Fibroblast of lung (primary cell): ENCODE measurements around the gene LEUTX. TPM values are rescaled to one million over a fixed set of nuclear protein-coding genes. Genes with fewer than 3 reads are reported as not detected.

Experiments
- DNase-seq, 2 donors: peaks; one replicate each; pipeline versions ENCODE4 v3.0.0 to v3.0.0-alpha.2; 2010; ENCODE audit warnings: low read depth in 2 of 2
- H2AFZ ChIP-seq: 2 replicates; pipeline ENCODE4 v1.5.1; 2012; ENCODE audit warnings: low read length, control low read depth, inconsistent platforms
- H3K27ac ChIP-seq: 2 replicates; pipeline ENCODE4 v1.5.1; 2011; ENCODE audit warnings: low read length, control low read depth; ENCODE audit not compliant: insufficient read depth
- H3K27me3 ChIP-seq: 2 replicates; pipeline ENCODE4 v1.5.1; 2011; ENCODE audit warnings: mild to moderate bottlenecking, low read length; ENCODE audit not compliant: control insufficient read depth, insufficient read depth
- H3K36me3 ChIP-seq: 2 replicates; pipeline ENCODE4 v1.5.1; 2011; ENCODE audit warnings: low read length; ENCODE audit not compliant: control insufficient read depth, insufficient read depth
- H3K4me1 ChIP-seq: 2 replicates; pipeline ENCODE4 v1.5.1; 2011; ENCODE audit warnings: low read length; ENCODE audit not compliant: control insufficient read depth, insufficient read depth; ENCODE audit errors: extremely low read depth
- H3K4me2 ChIP-seq: 2 replicates; pipeline ENCODE4 v1.5.1; 2011; ENCODE audit warnings: low read length, control low read depth; ENCODE audit not compliant: insufficient read depth; ENCODE audit errors: extremely low read depth
- H3K4me3 ChIP-seq, 4 experiments: fragments of 200-600 bp in 1 of 4; sonication (generic) in 1 of 4; replicated peaks in 1 of 4; 2 replicates each; pipeline ENCODE4 v1.5.1; 2011 to 2016; ENCODE audit warnings: low read length in 4 of 4, low read depth in 3 of 4, mild to moderate bottlenecking in 3 of 4, control low read depth in 2 of 4, inconsistent platforms in 1 of 4, mixed read lengths in 1 of 4; ENCODE audit not compliant: insufficient read depth in 1 of 4; ENCODE audit errors: control extremely low read depth in 1 of 4
- H3K79me2 ChIP-seq: 2 replicates; pipeline ENCODE4 v1.5.1; 2012; ENCODE audit warnings: mild to moderate bottlenecking, low read length, inconsistent platforms; ENCODE audit not compliant: control insufficient read depth, insufficient read depth
- H3K9ac ChIP-seq: 2 replicates; pipeline ENCODE4 v1.5.1; 2011; ENCODE audit warnings: mild to moderate bottlenecking, low read length, control low read depth; ENCODE audit not compliant: insufficient read depth
- H3K9me3 ChIP-seq: 2 replicates; pipeline ENCODE4 v1.5.1; 2012; ENCODE audit warnings: low read depth, low read length; ENCODE audit not compliant: control insufficient read depth, insufficient read depth
- H4K20me1 ChIP-seq: 2 replicates; pipeline ENCODE4 v1.5.1; 2011; ENCODE audit warnings: low read length; ENCODE audit not compliant: control insufficient read depth, insufficient read depth; ENCODE audit errors: extremely low read depth
- CTCF ChIP-seq, 2 donors: IDR thresholded peaks in 1 of 2; conservative IDR thresholded peaks in 1 of 2; 1 replicate in 1 of 2; 2 replicates in 1 of 2; pipeline ENCODE4 v1.5.1; 2011 to 2012; ENCODE audit warnings: low read length in 2 of 2, control low read depth in 1 of 2, inconsistent platforms in 1 of 2, low read depth in 1 of 2, mild to moderate bottlenecking in 1 of 2
- EZH2 ChIP-seq: IDR thresholded peaks from 2 replicates; pipeline ENCODE4 v1.5.1; 2012; ENCODE audit warnings: low read length, control low read depth, mild to moderate bottlenecking; ENCODE audit errors: missing control alignments
- polyA plus RNA-seq, 2 donors: library from polyadenylated mRNA; depleted of rRNA in 1 of 2; stranded (reverse) in 1 of 2; unstranded in 1 of 2; fragments of >200 nt; gene quantifications; 2 replicates each; pipeline ENCODE4 v1.2.1, GENCODE V29; 2011 to 2012; ENCODE audit warnings: missing spikeins in 1 of 2
- total RNA-seq: library from RNA; depleted of rRNA; stranded (reverse); fragments of >200 nt; gene quantifications from 2 replicates; pipeline ENCODE4 v1.2.1, GENCODE V29; 2014

Gene LEUTX
- total and polyA plus RNA-seq, 2 donors (not counting 1 experiment from before 2014, with no cell fraction given): not detected

- H3K9ac ChIP-seq: peak overlapping the region; percentile 91
- TF ChIP-seq CTCF (conservative IDR thresholded peaks at IDR 0.05 in 1 of 2, IDR thresholded peaks at IDR 0.05 in 1 of 2; ENCODE audit: low read depth in 1 of 2, low read length in 2 of 2) (no peak), EZH2 (no peak)
- H3K27me3 ChIP-seq: no peaks in the 10 kb centered on the region
- no peaks in the 10 kb centered on the region for H3K9me3 ChIP-seq
- H3K79me2 ChIP-seq: peaks cover 5% of the 10 kb centered on the region
- peaks cover 33% of the 10 kb centered on the region for H3K36me3 ChIP-seq
- peaks cover 10% of the 10 kb centered on the region for H3K4me1 ChIP-seq
- no peak overlapping the region for H2AFZ ChIP-seq
- DNase-seq: no peak
- H3K4me3 ChIP-seq: peak overlapping the region; percentile 80 to 99 (median 84)
- H3K27ac ChIP-seq: peak overlapping the region; percentile 93
- H4K20me1 ChIP-seq: no peaks in the 10 kb centered on the region
- peak overlapping the region; percentile 63 for H3K4me2 ChIP-seq
These were observed 54.5 kb downstream of the LEUTX start for GRCh38 chr19:39833160-39833463.

- H3K79me2 ChIP-seq: peaks cover 5% of the 10 kb centered on the region
- peak within 1 kb of the TSS; percentile 91 for H3K9ac ChIP-seq
- no peak for TF ChIP-seq CTCF (conservative IDR thresholded peaks at IDR 0.05 in 1 of 2, IDR thresholded peaks at IDR 0.05 in 1 of 2; ENCODE audit: low read depth in 1 of 2, low read length in 2 of 2)
- TF ChIP-seq EZH2: no peak
- H3K4me3 ChIP-seq: peak within 1 kb of the TSS; percentile 80 to 99 (median 84)
- H4K20me1 ChIP-seq: no peaks in the 10 kb centered on the region
- peak within 1 kb of the TSS; percentile 69 for H3K4me2 ChIP-seq
- H2AFZ ChIP-seq: peak within 1 kb of the TSS; percentile 86
- DNase-seq: peak; percentile 93 to 98
- peak within 1 kb of the TSS; percentile 93 for H3K27ac ChIP-seq
- no peaks in the 10 kb centered on the region for H3K9me3 ChIP-seq
- H3K36me3 ChIP-seq: peaks cover 30% of the 10 kb centered on the region
- no peaks in the 10 kb centered on the region for H3K27me3 ChIP-seq
- peaks cover 10% of the 10 kb centered on the region for H3K4me1 ChIP-seq
These were observed 55.0 kb downstream of the LEUTX start, which contains the start of gene DYRK1B for GRCh38 chr19:39833464-39834286. TSS of gene DYRK1B (minus strand) at chr19:39834162. CDS start at chr19:39831867, 2,295 bp downstream.

- TF ChIP-seq CTCF (conservative IDR thresholded peaks at IDR 0.05 in 1 of 2, IDR thresholded peaks at IDR 0.05 in 1 of 2; ENCODE audit: low read depth in 1 of 2, low read length in 2 of 2) (no peak), EZH2 (no peak)
- peak overlapping the region; percentile 86 for H2AFZ ChIP-seq
These were observed 55.7 kb downstream of the LEUTX start for GRCh38 chr19:39834287-39834841.

More at GRCh38 chr19:39834287-39834841, 55.7 kb downstream of the LEUTX start:
- Histone ChIP-seq H3K79me2 (peaks cover 11% of the 10 kb centered on the region), H4K20me1 (no peaks in the 10 kb centered on the region), H3K27ac (no peak overlapping the region), H3K9ac (no peak overlapping the region), H3K27me3 (no peaks in the 10 kb centered on the region), H3K4me2 (peak overlapping the region; percentile 69), H3K4me3 (peak overlapping the region in 2 of 4 experiments; percentile 20 to 21), H3K9me3 (no peaks in the 10 kb centered on the region), H3K4me1 (peaks cover 10% of the 10 kb centered on the region), H3K36me3 (peaks cover 31% of the 10 kb centered on the region)
- no peak for DNase-seq
